ENCODE measurements around the gene TECTA. TPM values are rescaled to one million over a fixed set of nuclear protein-coding genes. Genes with fewer than 3 reads are reported as not detected.

The TECTA gene
- total RNA-seq, 1 donor from 2014 or later = 0.91 TPM

GRCh38 chr11:121067026-121067425 is 34.0 kb upstream of the TECTA start:
- peaks cover 23% of the 10 kb centered on the region for H3K36me3 Mint-ChIP-seq (ENCODE audit: low read depth, unreplicated experiment)
- H3K4me3 Mint-ChIP-seq (ENCODE audit: unreplicated experiment) = no peak overlapping the region
- peaks cover 8% of the 10 kb centered on the region for H3K4me1 Mint-ChIP-seq (ENCODE audit: low read depth, unreplicated experiment)
- H3K36me3 ChIP-seq (ENCODE audit: insufficient read depth, low read length) = peaks cover 25% of the 10 kb centered on the region
- no peaks in the 10 kb centered on the region for H3K27me3 Mint-ChIP-seq (ENCODE audit: low read depth, unreplicated experiment)
- no peaks in the 10 kb centered on the region for H3K79me2 ChIP-seq (ENCODE audit: insufficient read depth, low read length)
- H3K4me1 ChIP-seq (ENCODE audit: insufficient read depth, low read length) = no peaks in the 10 kb centered on the region
- H2AFZ ChIP-seq (ENCODE audit: low read depth, low read length) = no peak overlapping the region
- H3K9me3 ChIP-seq (ENCODE audit: insufficient read depth, low read depth, low read length) = no peaks in the 10 kb centered on the region
- no peaks in the 10 kb centered on the region for H3K27me3 ChIP-seq (ENCODE audit: insufficient read depth, low read length)
- H3K27ac ChIP-seq (ENCODE audit: low read depth, low read length) = no peak overlapping the region
- H4K20me1 ChIP-seq (ENCODE audit: insufficient read depth, low read length) = peaks cover 14% of the 10 kb centered on the region
- H3K9ac ChIP-seq (ENCODE audit: low read length) = no peak overlapping the region
- H3K9me3 Mint-ChIP-seq (ENCODE audit: unreplicated experiment) = peaks cover 3% of the 10 kb centered on the region
- DNase-seq (ENCODE audit: low read depth) (no peak), FAIRE-seq (no peak)
- H3K4me2 ChIP-seq (ENCODE audit: low read length) = no peak overlapping the region
- H3K4me3 ChIP-seq (ENCODE audit: insufficient read depth, low read depth, low read length) = no peak overlapping the region
- TF ChIP-seq CTCF (IDR thresholded peaks at IDR 0.05; ENCODE audit: insufficient read depth, low read depth, low read length) = no peak
- TF ChIP-seq EZH2 (IDR thresholded peaks at IDR 0.05; ENCODE audit: insufficient read depth, low read length) = no peak
- H3K27ac Mint-ChIP-seq (ENCODE audit: unreplicated experiment) = no peak overlapping the region

- peaks cover 3% of the 10 kb centered on the region for H3K9me3 Mint-ChIP-seq (ENCODE audit: unreplicated experiment)
- Histone ChIP-seq H2AFZ (ENCODE audit: low read depth, low read length) (no peak overlapping the region), H4K20me1 (ENCODE audit: insufficient read depth, low read length) (peaks cover 14% of the 10 kb centered on the region), H3K9ac (ENCODE audit: low read length) (no peak overlapping the region), H3K9me3 (ENCODE audit: insufficient read depth, low read depth, low read length) (no peaks in the 10 kb centered on the region), H3K4me3 (ENCODE audit: insufficient read depth, low read depth, low read length) (no peak overlapping the region), H3K27me3 (ENCODE audit: insufficient read depth, low read length) (no peaks in the 10 kb centered on the region), H3K36me3 (ENCODE audit: insufficient read depth, low read length) (peaks cover 22% of the 10 kb centered on the region), H3K4me1 (ENCODE audit: insufficient read depth, low read length) (no peaks in the 10 kb centered on the region), H3K79me2 (ENCODE audit: insufficient read depth, low read length) (no peaks in the 10 kb centered on the region), H3K4me2 (ENCODE audit: low read length) (no peak overlapping the region), H3K27ac (ENCODE audit: low read depth, low read length) (no peak overlapping the region)
- no peak for TF ChIP-seq EZH2 (IDR thresholded peaks at IDR 0.05; ENCODE audit: insufficient read depth, low read length)
- no peak for TF ChIP-seq CTCF (IDR thresholded peaks at IDR 0.05; ENCODE audit: insufficient read depth, low read depth, low read length)
- FAIRE-seq (no peak), DNase-seq (ENCODE audit: low read depth) (no peak)
- no peak overlapping the region for H3K4me3 Mint-ChIP-seq (ENCODE audit: unreplicated experiment)
- H3K27ac Mint-ChIP-seq (ENCODE audit: unreplicated experiment) = no peak overlapping the region
- H3K4me1 Mint-ChIP-seq (ENCODE audit: low read depth, unreplicated experiment) = peaks cover 9% of the 10 kb centered on the region
- no peaks in the 10 kb centered on the region for H3K27me3 Mint-ChIP-seq (ENCODE audit: low read depth, unreplicated experiment)
- H3K36me3 Mint-ChIP-seq (ENCODE audit: low read depth, unreplicated experiment) = peaks cover 23% of the 10 kb centered on the region
These were observed 33.6 kb upstream of the TECTA start for GRCh38 chr11:121067453-121067852.

- Histone ChIP-seq H3K36me3 (ENCODE audit: insufficient read depth, low read length) (peaks cover 17% of the 10 kb centered on the region), H3K4me2 (ENCODE audit: low read length) (no peak overlapping the region), H3K9me3 (ENCODE audit: insufficient read depth, low read depth, low read length) (no peaks in the 10 kb centered on the region), H3K9ac (ENCODE audit: low read length) (no peak overlapping the region), H3K27me3 (ENCODE audit: insufficient read depth, low read length) (no peaks in the 10 kb centered on the region), H2AFZ (ENCODE audit: low read depth, low read length) (no peak overlapping the region), H3K27ac (ENCODE audit: low read depth, low read length) (no peak overlapping the region), H3K79me2 (ENCODE audit: insufficient read depth, low read length) (no peaks in the 10 kb centered on the region), H3K4me1 (ENCODE audit: insufficient read depth, low read length) (no peaks in the 10 kb centered on the region), H3K4me3 (ENCODE audit: insufficient read depth, low read depth, low read length) (no peak overlapping the region), H4K20me1 (ENCODE audit: insufficient read depth, low read length) (peaks cover 14% of the 10 kb centered on the region)
- H3K36me3 Mint-ChIP-seq (ENCODE audit: low read depth, unreplicated experiment) = peaks cover 23% of the 10 kb centered on the region
- no peaks in the 10 kb centered on the region for H3K27me3 Mint-ChIP-seq (ENCODE audit: low read depth, unreplicated experiment)
- no peak for FAIRE-seq
- H3K4me1 Mint-ChIP-seq (ENCODE audit: low read depth, unreplicated experiment) = peaks cover 9% of the 10 kb centered on the region
- H3K4me3 Mint-ChIP-seq (ENCODE audit: unreplicated experiment) = no peak overlapping the region
- no peak for TF ChIP-seq EZH2 (IDR thresholded peaks at IDR 0.05; ENCODE audit: insufficient read depth, low read length)
- TF ChIP-seq CTCF (IDR thresholded peaks at IDR 0.05; ENCODE audit: insufficient read depth, low read depth, low read length) = no peak
- DNase-seq (ENCODE audit: low read depth) = no peak
- H3K27ac Mint-ChIP-seq (ENCODE audit: unreplicated experiment) = no peak overlapping the region
- H3K9me3 Mint-ChIP-seq (ENCODE audit: unreplicated experiment) = peaks cover 3% of the 10 kb centered on the region
These were observed 32.9 kb upstream of the TECTA start for GRCh38 chr11:121067962-121068647.

Data from astrocyte (in vitro differentiated cells and primary cell).